Daoy (cell line): ENCODE results near the gene TRIP6. TPM values are rescaled to one million over a fixed set of nuclear protein-coding genes. Genes with fewer than 3 reads are reported as not detected.
"Not testable (repeated sequence)": the region's sequence is repeated elsewhere in the genome, so short reads cannot be mapped to it uniquely, and the experiment has no call there.

Source experiments
- DNase-seq: peaks from one replicate; pipeline ENCODE4 v3.0.0-alpha.2; 2015; ENCODE audit warnings: low read depth
- total RNA-seq: library from RNA; depleted of rRNA; stranded (reverse); fragments of >200 nt; shearing (Covaris generic); gene quantifications from 2 replicates; pipeline ENCODE4 v1.2.3, GENCODE V29; 2014; rRNA removed

The TRIP6 gene
- total RNA-seq, 1 experiment from 2014 or later: 203 TPM

- no peak for DNase-seq
Observed at GRCh38 chr7:100914208-100914878, 47.2 kb downstream of the TRIP6 start.

GRCh38 chr7:100914879-100915447 lies 47.8 kb downstream of the TRIP6 start:
- DNase-seq: peak; percentile 80

GRCh38 chr7:100919335-100919734 lies 52.1 kb downstream of the TRIP6 start:
- not testable (repeated sequence) for DNase-seq

GRCh38 chr7:100919779-100920437 lies 52.7 kb downstream of the TRIP6 start:
- not testable (repeated sequence) for DNase-seq

GRCh38 chr7:100921039-100921438 lies 53.9 kb downstream of the TRIP6 start:
- DNase-seq: no peak

Other genes starting within 250 kb of the TRIP6 start
- 2.4 and 4.6 TPM in 2 replicates for gene TFR2, start 225.8 kb upstream of the TRIP6 start, total RNA-seq
- not detected in 2 replicates for gene ACTL6B, start 210.9 kb upstream of the TRIP6 start, total RNA-seq
- gene GNB2, start 193.6 kb upstream of the TRIP6 start, total RNA-seq: 58.9 and 77.1 TPM in 2 replicates
- gene GIGYF1, start 173.1 kb upstream of the TRIP6 start, total RNA-seq: 12.0 and 27.3 TPM in 2 replicates
- gene POP7, start 161.3 kb upstream of the TRIP6 start, total RNA-seq: 146 and 197 TPM in 2 replicates
- gene EPO, start 146.9 kb upstream of the TRIP6 start, total RNA-seq: not detected in 2 replicates
- gene ZAN, start 133.8 kb upstream of the TRIP6 start, total RNA-seq: not detected in 2 replicates
- 57.5 and 62.5 TPM in 2 replicates for gene EPHB4, start 39.9 kb upstream of the TRIP6 start, total RNA-seq
- 14.1 and 18.1 TPM in 2 replicates for gene SLC12A9, start 14.7 kb upstream of the TRIP6 start, total RNA-seq
- 93.0 and 116 TPM in 2 replicates for gene SRRT, start 7.7 kb downstream of the TRIP6 start, total RNA-seq
- gene UFSP1, start 22.3 kb downstream of the TRIP6 start, total RNA-seq: 4.8 and 6.1 TPM in 2 replicates
- 0.46 TPM in 1 of 2 replicates, not detected in the other for gene ACHE, start 28.5 kb downstream of the TRIP6 start, total RNA-seq
- gene MUC3A, start 82.1 kb downstream of the TRIP6 start, total RNA-seq: not detected in 2 replicates
- gene MUC12, start 102.2 kb downstream of the TRIP6 start, total RNA-seq: 1.4 and 8.7 TPM in 2 replicates
- gene MUC17, start 152.7 kb downstream of the TRIP6 start, total RNA-seq: not detected in 2 replicates
- gene TRIM56, start 218.1 kb downstream of the TRIP6 start, total RNA-seq: 9.8 and 12.6 TPM in 2 replicates